NCI-H1048 (cell line): ENCODE results near the gene CDK17.
"Not testable (repeated sequence)": the region's sequence is repeated elsewhere in the genome, so short reads cannot be mapped to it uniquely, and the experiment has no call there.

Experiments used
- DNase-seq: peaks from one replicate; lab custom pipeline; 2025; lab: John Stamatoyannopoulos, UW

Gene CDK17

GRCh38 chr12:96354326-96354725, 45.9 kb downstream of the CDK17 start:
- no peak for DNase-seq

DNA sequence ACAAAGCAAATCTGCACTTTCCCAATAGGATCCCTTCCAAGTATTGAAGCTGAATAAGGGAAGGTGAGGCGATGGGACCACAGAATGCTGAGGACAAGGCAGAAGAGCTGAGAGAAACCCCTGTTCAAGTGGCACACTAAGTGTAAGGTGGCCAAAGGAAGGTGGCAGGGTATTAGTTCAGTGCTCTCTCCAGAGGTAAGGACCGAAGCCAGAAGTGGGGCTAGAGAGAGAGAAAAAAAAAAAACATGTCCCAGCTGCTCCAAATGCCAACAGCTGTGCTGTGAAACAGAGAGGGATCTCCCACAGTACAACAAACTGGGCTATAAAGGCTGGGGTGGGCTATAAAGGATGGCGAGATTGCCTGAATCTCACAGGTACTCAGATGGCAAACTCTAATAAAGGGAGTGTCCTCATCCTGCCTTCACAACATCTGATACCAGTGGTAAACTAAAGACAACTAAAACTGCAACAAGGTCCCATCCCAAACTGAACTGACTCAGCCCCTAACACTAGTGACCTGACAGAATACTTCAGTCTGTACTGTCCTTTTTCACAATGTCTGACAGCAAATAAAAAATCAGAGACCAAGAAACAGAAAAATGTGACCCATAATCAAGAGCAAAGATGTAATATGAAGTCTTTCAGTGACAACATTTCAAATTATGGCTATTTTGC, 47.9 kb downstream of the CDK17 start:
- no peak for DNase-seq

- no peak for DNase-seq
Observed at GRCh38 chr12:96350982-96351381, 49.3 kb downstream of the CDK17 start.

DNA sequence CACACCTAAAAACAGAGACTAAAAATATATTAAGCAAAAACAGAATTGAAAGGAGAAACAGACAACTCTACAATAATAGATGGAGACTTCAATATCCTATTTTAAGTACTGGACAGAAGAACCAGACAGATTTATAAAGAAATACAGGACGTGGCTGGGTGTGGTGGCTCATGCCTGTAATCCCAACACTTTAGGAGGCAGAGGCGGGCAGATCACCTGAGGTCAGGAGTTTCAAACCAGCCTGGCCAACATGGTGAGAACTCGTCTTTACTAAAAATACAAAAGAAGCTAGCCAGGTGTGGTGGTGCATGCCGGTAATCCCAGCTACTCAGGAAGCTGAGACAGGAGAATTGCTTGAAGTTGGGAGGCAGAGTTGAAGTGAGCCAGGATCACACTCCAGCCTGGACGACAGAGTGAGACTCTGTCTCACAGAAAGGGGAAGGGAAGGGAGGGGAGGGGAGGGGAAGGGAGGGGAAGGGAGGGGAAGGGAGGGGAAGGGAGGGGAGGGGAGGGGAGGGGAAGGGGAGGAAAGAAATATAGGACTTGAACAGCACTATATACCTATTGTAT, 53.0 kb downstream of the CDK17 start:
- DNase-seq = no peak

- not testable (repeated sequence) for DNase-seq
Observed at GRCh38 chr12:96346716-96347115, 53.5 kb downstream of the CDK17 start.

DNA sequence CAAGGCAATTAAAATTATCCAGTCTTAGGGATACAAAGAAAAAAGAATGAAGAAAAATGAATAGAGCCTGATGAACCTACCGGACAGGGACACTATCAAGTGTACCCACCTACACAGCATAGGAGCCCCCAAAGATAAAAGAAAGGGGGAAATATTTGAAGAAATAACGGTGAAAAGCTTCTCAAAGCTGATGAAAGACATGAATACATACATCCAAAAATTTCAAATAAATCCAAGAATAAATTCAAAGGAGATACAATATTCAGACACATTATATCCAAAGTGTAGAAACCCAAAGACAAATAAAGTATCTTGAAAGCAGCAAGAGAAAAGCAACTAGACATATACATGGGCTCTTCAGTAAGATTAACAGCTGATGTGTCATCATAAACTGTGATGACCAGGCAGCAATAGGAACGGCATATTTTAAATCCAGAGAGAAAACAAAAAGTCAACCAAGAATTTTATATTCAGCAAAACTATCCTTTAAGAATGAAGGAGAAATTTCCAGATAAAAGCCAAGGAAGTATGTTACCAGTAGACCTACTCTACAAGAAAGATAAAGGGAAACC, 56.0 kb downstream of the CDK17 start:
- DNase-seq = no peak

GRCh38 chr12:96343347-96343954, 56.8 kb downstream of the CDK17 start:
- no peak for DNase-seq

- DNase-seq = not testable (repeated sequence)
Observed at GRCh38 chr12:96339666-96340065, 60.6 kb downstream of the CDK17 start.

GRCh38 chr12:96338852-96339471, 61.3 kb downstream of the CDK17 start:
- DNase-seq = no peak

- DNase-seq = no peak
Observed at GRCh38 chr12:96337953-96338352, 62.3 kb downstream of the CDK17 start.

DNA sequence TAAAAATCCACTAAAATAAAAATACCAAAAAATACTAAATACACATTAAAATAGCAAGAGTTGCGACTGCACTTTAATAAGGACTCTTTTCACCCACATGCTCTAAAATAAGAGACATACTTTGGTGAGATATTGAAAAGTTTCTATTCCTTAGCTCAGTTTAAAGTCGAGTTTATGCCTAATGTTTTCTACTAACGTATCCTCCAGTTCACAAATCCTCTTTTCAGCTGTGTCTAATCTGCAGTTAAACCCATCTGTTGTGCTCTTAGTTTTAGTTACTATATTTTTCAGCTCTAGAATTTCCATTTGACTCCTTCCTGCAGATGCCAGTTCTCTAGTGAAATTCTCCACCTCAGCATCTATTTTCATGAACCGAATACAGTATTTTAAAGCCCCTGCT, 63.8 kb downstream of the CDK17 start:
- DNase-seq = no peak

GRCh38 chr12:96335270-96335669, 65.0 kb downstream of the CDK17 start:
- no peak for DNase-seq

GRCh38 chr12:96334502-96334901, 65.7 kb downstream of the CDK17 start:
- no peak for DNase-seq

- DNase-seq = no peak
Observed at GRCh38 chr12:96329545-96329944, 70.7 kb downstream of the CDK17 start.

- no peak for DNase-seq
Observed at GRCh38 chr12:96329018-96329417, 71.2 kb downstream of the CDK17 start.

GRCh38 chr12:96327889-96328288, 72.3 kb downstream of the CDK17 start:
- DNase-seq = no peak

DNA sequence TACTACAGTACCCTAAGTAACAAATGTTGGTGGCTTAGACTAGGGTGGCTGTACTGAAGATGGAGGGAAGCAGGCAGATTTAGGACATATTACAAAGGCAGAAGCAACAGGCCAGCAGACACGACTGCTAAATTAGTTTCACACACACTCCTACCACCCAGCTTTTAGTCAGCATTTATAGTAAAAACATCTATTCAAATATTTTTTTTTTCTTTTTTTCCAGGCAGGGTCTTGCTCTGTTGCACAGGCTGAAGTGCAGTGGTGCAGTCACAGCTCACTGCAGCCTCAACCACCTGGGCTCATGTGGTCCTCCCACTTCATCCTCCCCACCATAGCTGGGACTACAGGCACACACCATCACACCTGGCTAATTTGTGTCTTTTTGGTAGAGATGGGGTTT, 72.9 kb downstream of the CDK17 start:
- no peak for DNase-seq

GRCh38 chr12:96326628-96327227, 73.5 kb downstream of the CDK17 start:
- DNase-seq = no peak

GRCh38 chr12:96323906-96324305, 76.3 kb downstream of the CDK17 start:
- no peak for DNase-seq

GRCh38 chr12:96322720-96323119, 77.5 kb downstream of the CDK17 start:
- DNase-seq = no peak

- DNase-seq = no peak
Observed at GRCh38 chr12:96321941-96322340, 78.3 kb downstream of the CDK17 start.

DNA sequence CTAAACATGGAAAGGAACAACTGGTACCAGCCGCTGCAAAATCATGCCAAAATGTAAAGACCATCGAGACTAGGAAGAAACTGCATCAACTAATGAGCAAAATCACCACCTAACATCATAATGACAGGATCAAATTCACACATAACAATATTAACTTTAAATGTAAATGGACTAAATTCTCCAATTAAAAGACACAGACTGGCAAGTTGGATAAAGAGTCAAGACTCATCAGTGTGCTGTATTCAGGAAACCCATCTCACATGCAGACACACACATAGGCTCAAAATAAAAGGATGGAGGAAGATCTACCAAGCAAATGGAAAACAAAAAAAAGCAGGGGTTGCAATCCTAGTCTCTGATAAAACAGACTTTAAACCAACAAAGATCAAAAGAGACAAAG, 82.4 kb downstream of the CDK17 start:
- not testable (repeated sequence) for DNase-seq
